GM12878 (cell line): ENCODE data around the gene SPR. TPM values are rescaled to one million over a fixed set of nuclear protein-coding genes. Genes with fewer than 3 reads are reported as not detected.

ENCODE experiments used
- ATF7 ChIP-seq: fragments of 450-650 bp; IDR thresholded peaks from 2 replicates; pipeline ENCODE4 v1.6.1; 2016; ENCODE audit warnings: low read depth, mild to moderate bottlenecking
- BMI1 ChIP-seq: fragments of 450-650 bp; IDR thresholded peaks from 2 replicates; pipeline ENCODE4 v1.6.1; 2016; ENCODE audit warnings: mild to moderate bottlenecking, moderate library complexity, borderline replicate concordance
- EGR1 ChIP-seq, 2 experiments: IDR thresholded peaks; 1 replicate in 1 of 2; 2 replicates in 1 of 2; pipeline ENCODE4 v1.6.1; 2011 to 2012; ENCODE audit warnings: low read depth in 2 of 2, low read length in 2 of 2, borderline replicate concordance in 1 of 2, mild to moderate bottlenecking in 1 of 2, moderate library complexity in 1 of 2
- GATAD2B ChIP-seq: fragments of 450-650 bp; conservative IDR thresholded peaks from 2 replicates; pipeline ENCODE4 v1.6.1; 2017; ENCODE audit warnings: low read depth, mild to moderate bottlenecking, moderate library complexity
- IKZF1 ChIP-seq: fragments of 450-650 bp; conservative IDR thresholded peaks from 2 replicates; pipeline ENCODE4 v1.6.1; 2017; ENCODE audit warnings: antibody characterized with exemption, mild to moderate bottlenecking
- NFYB ChIP-seq: IDR thresholded peaks from 2 replicates; pipeline ENCODE4 v1.6.1; 2011; ENCODE audit warnings: low read depth, mild to moderate bottlenecking, low read length, improper control_type of control experiment, moderate library complexity; ENCODE audit not compliant: insufficient read depth
- STAT3 ChIP-seq: IDR thresholded peaks from 2 replicates; pipeline ENCODE4 v1.6.1; 2011; ENCODE audit warnings: low read depth, low read length, improper control_type of control experiment
- polyA plus RNA-seq, 11 experiments: library from polyadenylated mRNA; depleted of rRNA in 4 of 11; unstranded in 6 of 11; stranded (reverse) in 5 of 11; fragments of >200 nt; fragmentation: Nextera tagmentation in 4 of 11; fragmentation: Illumina TruSeq in 1 of 11; extraction: Ambion mirVana in 4 of 11; extraction: Trizol in 1 of 11; gene quantifications; 1 replicate in 1 of 11; 2 replicates in 10 of 11; pipeline versions ENCODE4 v1.2.1 to v1.2.3, GENCODE V29; 2011 to 2016; ENCODE audit warnings: inconsistent platforms in 2 of 11, missing spikeins in 2 of 11, low read depth in 1 of 11
- total RNA-seq, 4 experiments: library from RNA; depleted of rRNA in 3 of 4; stranded (reverse); fragments of >200 nt in 3 of 4; fragmentation: Illumina TruSeq in 1 of 4; extraction: Trizol in 1 of 4; gene quantifications; 2 replicates each; pipeline versions ENCODE4 v1.2.1 to v1.2.3, GENCODE V29; 2013 to 2021
- TF ChIP-seq, protein P1 (sequence below): IDR thresholded peaks from 2 replicates; pipeline ENCODE4 v1.6.1; 2012; ENCODE audit warnings: mild to moderate bottlenecking, low read depth, low read length
- TF ChIP-seq, protein P2 (sequence below): IDR thresholded peaks from 2 replicates; pipeline ENCODE4 v1.6.1; 2011; ENCODE audit warnings: borderline replicate concordance, low read depth, mild to moderate bottlenecking, moderate library complexity, low read length; ENCODE audit not compliant: insufficient read depth, poor library complexity, severe bottlenecking
- TF ChIP-seq, protein P3 (sequence below): IDR thresholded peaks from 2 replicates; pipeline ENCODE4 v1.6.1; 2012; ENCODE audit warnings: low read length, inconsistent platforms
- TF ChIP-seq, protein P4 (sequence below): fragments of 450-650 bp; conservative IDR thresholded peaks from 2 replicates; pipeline ENCODE4 v1.6.1; 2017; ENCODE audit warnings: mild to moderate bottlenecking, moderate library complexity
- TF ChIP-seq, protein P5 (sequence below): IDR thresholded peaks from 2 replicates; pipeline ENCODE4 v1.6.1; 2011; ENCODE audit warnings: borderline replicate concordance, low read depth, mild to moderate bottlenecking, moderate library complexity, mixed read lengths, low read length; ENCODE audit not compliant: insufficient read depth; ENCODE audit errors: extremely low read length

The SPR gene
- total and polyA plus RNA-seq, 10 of the 15 experiments (the other 5 are each of a cell fraction or from before 2014, with no cell fraction given) = 0.68 to 7.8 (median 2.5) TPM

DNA sequence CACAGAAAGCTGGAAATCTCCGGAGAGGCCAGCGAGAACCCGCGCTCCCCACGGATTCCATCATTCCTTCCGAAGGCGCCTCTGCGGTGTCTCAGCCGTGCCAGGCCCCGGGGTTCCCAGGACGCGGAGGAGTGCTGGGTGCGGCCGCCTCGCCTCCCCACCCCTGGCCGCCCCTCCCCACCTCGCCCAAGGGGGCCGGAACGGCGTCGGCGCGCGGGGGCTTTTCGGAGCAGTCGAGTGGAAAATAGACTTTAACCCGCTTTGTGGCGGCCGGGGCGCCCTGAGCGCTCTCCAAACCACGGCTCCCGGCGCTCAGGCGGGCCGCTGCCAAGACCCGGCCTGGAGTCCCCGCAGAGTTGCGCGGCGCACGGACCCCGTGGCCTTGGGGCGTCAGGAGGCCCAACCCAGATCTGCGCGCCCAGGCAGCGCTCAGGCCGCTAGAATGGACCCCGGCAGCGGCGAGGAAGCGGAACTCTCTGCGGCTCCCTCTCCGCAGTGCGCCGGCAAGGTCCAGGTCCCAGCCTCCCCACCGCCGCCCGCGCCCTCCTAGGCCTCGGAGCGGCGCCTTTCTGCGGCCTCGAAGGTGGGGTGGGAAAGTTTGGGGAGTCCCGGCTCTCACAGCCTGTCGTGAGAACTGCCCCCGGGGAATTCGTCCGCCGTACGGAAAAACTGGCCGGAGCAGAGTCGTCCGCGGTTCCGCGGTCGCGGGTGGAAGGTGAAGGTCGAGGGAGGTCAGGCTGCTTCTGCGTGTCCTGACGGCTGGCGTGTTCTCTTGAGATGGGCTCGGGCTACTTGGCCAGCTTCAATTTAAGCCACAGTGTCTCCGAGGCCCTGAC, 28.9 kb downstream of the SPR start (continued):
- TF ChIP-seq, protein P1, sequence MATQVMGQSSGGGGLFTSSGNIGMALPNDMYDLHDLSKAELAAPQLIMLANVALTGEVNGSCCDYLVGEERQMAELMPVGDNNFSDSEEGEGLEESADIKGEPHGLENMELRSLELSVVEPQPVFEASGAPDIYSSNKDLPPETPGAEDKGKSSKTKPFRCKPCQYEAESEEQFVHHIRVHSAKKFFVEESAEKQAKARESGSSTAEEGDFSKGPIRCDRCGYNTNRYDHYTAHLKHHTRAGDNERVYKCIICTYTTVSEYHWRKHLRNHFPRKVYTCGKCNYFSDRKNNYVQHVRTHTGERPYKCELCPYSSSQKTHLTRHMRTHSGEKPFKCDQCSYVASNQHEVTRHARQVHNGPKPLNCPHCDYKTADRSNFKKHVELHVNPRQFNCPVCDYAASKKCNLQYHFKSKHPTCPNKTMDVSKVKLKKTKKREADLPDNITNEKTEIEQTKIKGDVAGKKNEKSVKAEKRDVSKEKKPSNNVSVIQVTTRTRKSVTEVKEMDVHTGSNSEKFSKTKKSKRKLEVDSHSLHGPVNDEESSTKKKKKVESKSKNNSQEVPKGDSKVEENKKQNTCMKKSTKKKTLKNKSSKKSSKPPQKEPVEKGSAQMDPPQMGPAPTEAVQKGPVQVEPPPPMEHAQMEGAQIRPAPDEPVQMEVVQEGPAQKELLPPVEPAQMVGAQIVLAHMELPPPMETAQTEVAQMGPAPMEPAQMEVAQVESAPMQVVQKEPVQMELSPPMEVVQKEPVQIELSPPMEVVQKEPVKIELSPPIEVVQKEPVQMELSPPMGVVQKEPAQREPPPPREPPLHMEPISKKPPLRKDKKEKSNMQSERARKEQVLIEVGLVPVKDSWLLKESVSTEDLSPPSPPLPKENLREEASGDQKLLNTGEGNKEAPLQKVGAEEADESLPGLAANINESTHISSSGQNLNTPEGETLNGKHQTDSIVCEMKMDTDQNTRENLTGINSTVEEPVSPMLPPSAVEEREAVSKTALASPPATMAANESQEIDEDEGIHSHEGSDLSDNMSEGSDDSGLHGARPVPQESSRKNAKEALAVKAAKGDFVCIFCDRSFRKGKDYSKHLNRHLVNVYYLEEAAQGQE = no peak
- TF ChIP-seq STAT3 (no peak), GATAD2B (peak; percentile 94), NFYB (no peak), ATF7 (no peak), IKZF1 (peak; percentile 87), BMI1 (no peak), EGR1 (IDR thresholded peaks at IDR 0.05; ENCODE audit: borderline replicate concordance in 1 of 2, low read depth in 2 of 2, low read length in 2 of 2) (0 out of 3 replicates have a peak, but pooled peaks of 1 of the 2 experiments have one; percentile 10)
- TF ChIP-seq, protein P2, sequence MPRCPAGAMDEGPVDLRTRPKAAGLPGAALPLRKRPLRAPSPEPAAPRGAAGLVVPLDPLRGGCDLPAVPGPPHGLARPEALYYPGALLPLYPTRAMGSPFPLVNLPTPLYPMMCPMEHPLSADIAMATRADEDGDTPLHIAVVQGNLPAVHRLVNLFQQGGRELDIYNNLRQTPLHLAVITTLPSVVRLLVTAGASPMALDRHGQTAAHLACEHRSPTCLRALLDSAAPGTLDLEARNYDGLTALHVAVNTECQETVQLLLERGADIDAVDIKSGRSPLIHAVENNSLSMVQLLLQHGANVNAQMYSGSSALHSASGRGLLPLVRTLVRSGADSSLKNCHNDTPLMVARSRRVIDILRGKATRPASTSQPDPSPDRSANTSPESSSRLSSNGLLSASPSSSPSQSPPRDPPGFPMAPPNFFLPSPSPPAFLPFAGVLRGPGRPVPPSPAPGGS = no peak
- TF ChIP-seq, protein P3, sequence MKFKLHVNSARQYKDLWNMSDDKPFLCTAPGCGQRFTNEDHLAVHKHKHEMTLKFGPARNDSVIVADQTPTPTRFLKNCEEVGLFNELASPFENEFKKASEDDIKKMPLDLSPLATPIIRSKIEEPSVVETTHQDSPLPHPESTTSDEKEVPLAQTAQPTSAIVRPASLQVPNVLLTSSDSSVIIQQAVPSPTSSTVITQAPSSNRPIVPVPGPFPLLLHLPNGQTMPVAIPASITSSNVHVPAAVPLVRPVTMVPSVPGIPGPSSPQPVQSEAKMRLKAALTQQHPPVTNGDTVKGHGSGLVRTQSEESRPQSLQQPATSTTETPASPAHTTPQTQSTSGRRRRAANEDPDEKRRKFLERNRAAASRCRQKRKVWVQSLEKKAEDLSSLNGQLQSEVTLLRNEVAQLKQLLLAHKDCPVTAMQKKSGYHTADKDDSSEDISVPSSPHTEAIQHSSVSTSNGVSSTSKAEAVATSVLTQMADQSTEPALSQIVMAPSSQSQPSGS = no peak
- TF ChIP-seq, protein P4, sequence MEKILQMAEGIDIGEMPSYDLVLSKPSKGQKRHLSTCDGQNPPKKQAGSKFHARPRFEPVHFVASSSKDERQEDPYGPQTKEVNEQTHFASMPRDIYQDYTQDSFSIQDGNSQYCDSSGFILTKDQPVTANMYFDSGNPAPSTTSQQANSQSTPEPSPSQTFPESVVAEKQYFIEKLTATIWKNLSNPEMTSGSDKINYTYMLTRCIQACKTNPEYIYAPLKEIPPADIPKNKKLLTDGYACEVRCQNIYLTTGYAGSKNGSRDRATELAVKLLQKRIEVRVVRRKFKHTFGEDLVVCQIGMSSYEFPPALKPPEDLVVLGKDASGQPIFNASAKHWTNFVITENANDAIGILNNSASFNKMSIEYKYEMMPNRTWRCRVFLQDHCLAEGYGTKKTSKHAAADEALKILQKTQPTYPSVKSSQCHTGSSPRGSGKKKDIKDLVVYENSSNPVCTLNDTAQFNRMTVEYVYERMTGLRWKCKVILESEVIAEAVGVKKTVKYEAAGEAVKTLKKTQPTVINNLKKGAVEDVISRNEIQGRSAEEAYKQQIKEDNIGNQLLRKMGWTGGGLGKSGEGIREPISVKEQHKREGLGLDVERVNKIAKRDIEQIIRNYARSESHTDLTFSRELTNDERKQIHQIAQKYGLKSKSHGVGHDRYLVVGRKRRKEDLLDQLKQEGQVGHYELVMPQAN = peak; percentile 24; the same call in 1 of the 2 replicates
- TF ChIP-seq, protein P5, sequence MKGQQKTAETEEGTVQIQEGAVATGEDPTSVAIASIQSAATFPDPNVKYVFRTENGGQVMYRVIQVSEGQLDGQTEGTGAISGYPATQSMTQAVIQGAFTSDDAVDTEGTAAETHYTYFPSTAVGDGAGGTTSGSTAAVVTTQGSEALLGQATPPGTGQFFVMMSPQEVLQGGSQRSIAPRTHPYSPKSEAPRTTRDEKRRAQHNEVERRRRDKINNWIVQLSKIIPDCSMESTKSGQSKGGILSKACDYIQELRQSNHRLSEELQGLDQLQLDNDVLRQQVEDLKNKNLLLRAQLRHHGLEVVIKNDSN = no peak
- TF ChIP-seq, all 136 proteins: peak for 43
